ENCODE data around the gene HSPA12A.

The HSPA12A gene

DNA sequence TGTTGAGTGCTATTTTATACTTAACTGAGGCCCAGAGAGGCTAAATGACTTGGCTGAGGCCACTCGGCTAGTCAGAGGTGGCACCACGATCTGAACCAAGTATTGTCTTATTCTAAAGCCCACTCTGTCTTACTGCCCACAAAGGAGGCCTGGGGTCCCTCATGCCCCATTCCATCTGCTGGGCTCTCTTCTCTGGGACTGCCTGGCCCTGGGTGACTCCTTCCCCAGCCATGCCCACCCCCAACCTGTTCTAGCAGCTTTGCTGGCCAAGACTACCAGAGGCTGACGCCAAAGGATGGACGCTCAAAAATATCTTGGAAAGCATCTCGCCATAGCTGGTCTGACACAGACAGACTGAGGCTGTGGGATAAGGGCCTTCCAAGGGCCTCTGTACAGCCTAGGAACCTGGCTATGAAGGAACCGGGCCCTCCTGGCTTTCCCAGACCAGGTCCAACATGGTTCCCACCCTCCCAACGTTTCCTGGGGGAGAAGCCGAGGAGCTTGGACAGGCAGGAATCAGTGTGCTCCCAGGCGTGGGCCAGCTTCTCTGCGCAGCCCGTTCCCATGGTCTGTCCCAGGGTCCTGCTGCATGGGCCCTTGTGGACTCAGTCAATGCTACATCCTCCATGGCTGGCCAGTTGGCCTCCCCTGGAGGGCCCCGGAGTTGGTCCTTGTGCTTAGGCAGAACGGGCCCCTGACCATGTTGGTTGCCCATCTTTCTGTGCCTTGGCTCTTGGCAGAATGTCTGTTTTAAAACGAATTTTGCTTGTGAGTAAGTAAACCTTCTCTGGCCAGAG, 11.7 kb downstream of the HSPA12A start:
- Histone ChIP-seq H3K9me3 (replicated peaks in 1 of 2; ENCODE audit: control insufficient read depth in 2 of 2, insufficient read depth in 1 of 2, low read depth in 1 of 2, low read length in 2 of 2) (no peaks in the 10 kb centered on the region), H2AFZ (ENCODE audit: low read length) (no peak overlapping the region), H3K23ac (ENCODE audit: low read depth, low read length, poor library complexity) (no peak overlapping the region), H2BK5ac (ENCODE audit: low read length) (no peak overlapping the region), H3K27ac (replicated peaks; ENCODE audit: low read length) (no peak overlapping the region), H3K36me3 (replicated peaks in 1 of 2; ENCODE audit: control insufficient read depth in 2 of 2, insufficient read depth in 2 of 2, low read length in 2 of 2) (no peaks in the 10 kb centered on the region), H3K4me3 (ENCODE audit: low read length in 2 of 2) (no peak overlapping the region), H2AK5ac (ENCODE audit: low read depth, low read length) (no peak overlapping the region), H2BK15ac (ENCODE audit: low read length) (no peak overlapping the region), H3K4me1 (ENCODE audit: control insufficient read depth in 2 of 2, insufficient read depth in 1 of 2, low read depth in 1 of 2, low read length in 2 of 2) (no peaks in the 10 kb centered on the region), H3K18ac (ENCODE audit: low read length) (no peak overlapping the region), H3K4me2 (ENCODE audit: insufficient read depth, low read length, poor library complexity, severe bottlenecking) (no peak overlapping the region), H3K4ac (ENCODE audit: low read length) (no peak overlapping the region), H3K79me1 (ENCODE audit: low read depth, low read length) (no peaks in the 10 kb centered on the region), H2BK12ac (ENCODE audit: low read length) (no peak overlapping the region), H4K91ac (ENCODE audit: low read depth, low read length, poor library complexity) (no peak overlapping the region), H4K8ac (ENCODE audit: low read depth, low read length) (no peak overlapping the region), H3K9ac (ENCODE audit: low read depth, low read length, poor library complexity) (no peak overlapping the region), H3K14ac (ENCODE audit: low read length) (no peak overlapping the region), H2BK120ac (ENCODE audit: low read depth, low read length) (no peak overlapping the region), H3K27me3 (ENCODE audit: control insufficient read depth in 3 of 3, insufficient read depth in 3 of 3, low read depth in 1 of 3, low read length in 3 of 3) (no peaks in the 10 kb centered on the region)
- DNase-seq (ENCODE audit: low spot score) = no peak
- no CpG with 5 or more reads among the region's 14 CpGs for WGBS, 2 donors (ENCODE audit: extremely low coverage in 2 of 2, insufficient read length in 2 of 2, insufficient replicate concordance in 1 of 2)

DNA sequence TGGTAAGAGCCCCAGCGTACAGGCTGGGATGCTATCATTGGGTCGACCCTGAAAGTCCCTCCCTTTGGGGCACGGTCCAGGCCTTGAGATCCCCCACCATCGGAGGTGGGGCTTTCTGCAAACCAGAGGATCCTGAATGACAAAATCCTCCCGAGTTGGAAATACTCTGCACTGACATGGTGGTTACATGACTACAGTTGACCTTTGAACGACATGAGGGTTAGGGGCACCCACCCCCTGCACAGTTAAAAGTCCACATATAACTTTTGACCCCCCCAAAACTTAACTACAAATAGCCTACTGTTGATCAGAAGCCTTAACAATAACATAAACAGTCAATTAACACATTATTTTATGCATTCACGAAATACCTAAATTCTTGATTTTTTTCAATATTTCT, 13.1 kb downstream of the HSPA12A start:
- H3K18ac ChIP-seq (ENCODE audit: low read length) = peak overlapping the region; percentile 56
- no peaks in the 10 kb centered on the region for H3K4me1 ChIP-seq (ENCODE audit: control insufficient read depth in 2 of 2, insufficient read depth in 1 of 2, low read depth in 1 of 2, low read length in 2 of 2)
- no peak overlapping the region for H2AFZ ChIP-seq (ENCODE audit: low read length)
- no peak overlapping the region for H2AK5ac ChIP-seq (ENCODE audit: low read depth, low read length)
- WGBS, 2 donors (ENCODE audit: extremely low coverage in 2 of 2, insufficient read length in 2 of 2, insufficient replicate concordance in 1 of 2) = no CpG with 5 or more reads among the region's 7 CpGs
- no peak overlapping the region for H3K9ac ChIP-seq (ENCODE audit: low read depth, low read length, poor library complexity)
- H3K4ac ChIP-seq (ENCODE audit: low read length) = no peak overlapping the region
- no peak overlapping the region for H2BK15ac ChIP-seq (ENCODE audit: low read length)
- H3K36me3 ChIP-seq (replicated peaks in 1 of 2; ENCODE audit: control insufficient read depth in 2 of 2, insufficient read depth in 2 of 2, low read length in 2 of 2) = no peaks in the 10 kb centered on the region
- no peak overlapping the region for H4K91ac ChIP-seq (ENCODE audit: low read depth, low read length, poor library complexity)
- no peaks in the 10 kb centered on the region for H3K9me3 ChIP-seq (replicated peaks in 1 of 2; ENCODE audit: control insufficient read depth in 2 of 2, insufficient read depth in 1 of 2, low read depth in 1 of 2, low read length in 2 of 2)
- no peak overlapping the region for H3K23ac ChIP-seq (ENCODE audit: low read depth, low read length, poor library complexity)
- H3K4me2 ChIP-seq (ENCODE audit: insufficient read depth, low read length, poor library complexity, severe bottlenecking) = no peak overlapping the region
- H3K27ac ChIP-seq (replicated peaks; ENCODE audit: low read length) = no peak overlapping the region
- no peaks in the 10 kb centered on the region for H3K79me1 ChIP-seq (ENCODE audit: low read depth, low read length)
- no peak overlapping the region for H2BK120ac ChIP-seq (ENCODE audit: low read depth, low read length)
- H2BK5ac ChIP-seq (ENCODE audit: low read length) = no peak overlapping the region
- H3K14ac ChIP-seq (ENCODE audit: low read length) = no peak overlapping the region
- no peaks in the 10 kb centered on the region for H3K27me3 ChIP-seq (ENCODE audit: control insufficient read depth in 3 of 3, insufficient read depth in 3 of 3, low read depth in 1 of 3, low read length in 3 of 3)
- no peak overlapping the region for H3K4me3 ChIP-seq (ENCODE audit: low read length in 2 of 2)
- H4K8ac ChIP-seq (ENCODE audit: low read depth, low read length) = no peak overlapping the region
- H2BK12ac ChIP-seq (ENCODE audit: low read length) = no peak overlapping the region
- no peak for DNase-seq (ENCODE audit: low spot score)

DNA sequence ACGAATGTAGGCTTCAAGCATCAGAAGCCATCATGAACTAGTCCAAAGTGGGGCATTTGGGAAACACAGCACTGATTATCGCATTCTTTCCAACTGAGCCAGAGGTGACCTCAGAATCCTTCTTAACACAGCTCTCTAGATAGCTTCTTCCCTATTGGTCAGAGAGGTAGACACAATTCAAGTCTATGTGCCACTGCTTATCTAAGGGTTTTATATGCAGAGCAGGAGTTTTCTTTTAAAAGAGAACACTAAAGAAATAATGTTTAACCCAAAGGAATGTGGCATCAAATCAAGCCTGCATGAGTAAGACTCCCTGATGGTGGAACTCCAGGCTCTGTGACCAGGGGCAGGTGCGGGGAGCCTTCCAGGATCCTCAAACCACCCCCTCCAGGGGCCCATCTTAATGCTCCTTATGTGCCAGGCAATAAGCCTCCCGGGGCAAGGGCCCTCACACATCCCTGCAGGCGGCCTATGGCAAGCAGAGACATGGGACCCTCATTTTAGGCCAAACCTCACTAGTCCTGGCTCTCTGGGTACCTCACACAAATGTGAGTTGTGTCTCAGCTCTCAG, 13.8 kb downstream of the HSPA12A start:
- Histone ChIP-seq H4K91ac (ENCODE audit: low read depth, low read length, poor library complexity) (no peak overlapping the region), H3K4ac (ENCODE audit: low read length) (no peak overlapping the region), H3K36me3 (replicated peaks in 1 of 2; ENCODE audit: control insufficient read depth in 2 of 2, insufficient read depth in 2 of 2, low read length in 2 of 2) (no peaks in the 10 kb centered on the region), H3K27me3 (ENCODE audit: control insufficient read depth in 3 of 3, insufficient read depth in 3 of 3, low read depth in 1 of 3, low read length in 3 of 3) (no peaks in the 10 kb centered on the region), H2AK5ac (ENCODE audit: low read depth, low read length) (no peak overlapping the region), H3K23ac (ENCODE audit: low read depth, low read length, poor library complexity) (peak overlapping the region; percentile 34), H3K14ac (ENCODE audit: low read length) (peak overlapping the region; percentile 21), H3K9ac (ENCODE audit: low read depth, low read length, poor library complexity) (no peak overlapping the region), H2BK120ac (ENCODE audit: low read depth, low read length) (no peak overlapping the region), H3K4me3 (ENCODE audit: low read length in 2 of 2) (no peak overlapping the region), H3K27ac (replicated peaks; ENCODE audit: low read length) (no peak overlapping the region), H2BK15ac (ENCODE audit: low read length) (no peak overlapping the region), H2AFZ (ENCODE audit: low read length) (no peak overlapping the region), H3K9me3 (replicated peaks in 1 of 2; ENCODE audit: control insufficient read depth in 2 of 2, insufficient read depth in 1 of 2, low read depth in 1 of 2, low read length in 2 of 2) (no peaks in the 10 kb centered on the region), H3K4me2 (ENCODE audit: insufficient read depth, low read length, poor library complexity, severe bottlenecking) (no peak overlapping the region), H2BK12ac (ENCODE audit: low read length) (no peak overlapping the region), H4K8ac (ENCODE audit: low read depth, low read length) (no peak overlapping the region), H2BK5ac (ENCODE audit: low read length) (no peak overlapping the region), H3K4me1 (ENCODE audit: control insufficient read depth in 2 of 2, insufficient read depth in 1 of 2, low read depth in 1 of 2, low read length in 2 of 2) (no peaks in the 10 kb centered on the region), H3K18ac (ENCODE audit: low read length) (peak overlapping the region; percentile 56), H3K79me1 (ENCODE audit: low read depth, low read length) (no peaks in the 10 kb centered on the region)
- whole genome bisulfite sequencing, 2 donors (ENCODE audit: extremely low coverage in 2 of 2, insufficient read length in 2 of 2, insufficient replicate concordance in 1 of 2) = no CpG with 5 or more reads among the region's 5 CpGs
- no peak for DNase-seq (ENCODE audit: low spot score)

DNA sequence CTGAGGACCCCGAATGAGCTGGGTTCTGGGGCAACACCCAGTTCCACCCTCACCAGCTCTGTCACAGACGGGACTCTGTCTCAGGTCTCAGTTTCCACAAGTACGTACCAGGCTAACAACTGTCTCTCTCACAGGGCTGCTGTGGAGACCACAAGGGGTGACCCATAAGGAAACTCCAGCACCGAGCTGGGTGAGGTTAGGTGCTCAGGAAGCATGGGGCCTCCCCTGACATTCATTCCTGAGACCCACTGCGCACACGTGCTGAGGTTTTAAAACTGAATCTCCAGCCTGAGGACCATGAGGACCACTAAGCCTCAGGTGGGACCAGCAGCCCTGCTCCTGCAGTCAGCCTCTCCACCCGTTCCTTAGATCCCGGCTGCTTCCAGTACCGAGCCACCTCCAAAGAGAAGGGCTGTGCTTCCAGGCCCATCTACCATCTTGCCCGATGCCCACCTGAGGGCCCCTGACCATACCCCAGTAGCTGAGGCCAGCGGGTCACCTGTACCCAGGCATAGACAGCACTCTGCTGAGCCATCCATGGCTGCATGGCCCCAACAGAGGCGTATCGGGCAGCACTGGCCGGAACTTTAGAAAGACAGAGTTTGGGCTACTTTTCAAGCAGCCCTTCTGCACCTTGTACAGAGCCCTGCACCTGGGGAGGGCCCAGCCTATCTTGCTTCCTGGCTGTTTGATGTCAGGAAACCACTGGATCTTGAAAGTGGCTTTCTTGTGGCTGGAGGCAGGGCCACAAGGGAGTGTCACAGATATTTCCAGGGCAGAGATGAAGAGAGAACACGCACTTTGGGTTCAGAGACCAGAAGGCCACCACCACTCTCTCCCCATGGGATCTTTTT, 18.7 kb downstream of the HSPA12A start:
- Histone ChIP-seq H4K91ac (ENCODE audit: low read depth, low read length, poor library complexity) (no peak overlapping the region), H4K8ac (ENCODE audit: low read depth, low read length) (no peak overlapping the region)
- DNase-seq (ENCODE audit: low spot score) = no peak

More for the DNA sequence above, 18.7 kb downstream of the HSPA12A start:
- peaks cover 0 to 10% of the 10 kb centered on the region in 2 donors for H3K4me1 ChIP-seq (ENCODE audit: control insufficient read depth in 2 of 2, insufficient read depth in 1 of 2, low read depth in 1 of 2, low read length in 2 of 2)
- no CpG with 5 or more reads among the region's 15 CpGs for WGBS, 2 donors (ENCODE audit: extremely low coverage in 2 of 2, insufficient read length in 2 of 2, insufficient replicate concordance in 1 of 2)
- no peak overlapping the region for H3K4me2 ChIP-seq (ENCODE audit: insufficient read depth, low read length, poor library complexity, severe bottlenecking)
- no peak overlapping the region for H3K4ac ChIP-seq (ENCODE audit: low read length)
- H2BK120ac ChIP-seq (ENCODE audit: low read depth, low read length) = no peak overlapping the region
- no peak overlapping the region for H3K14ac ChIP-seq (ENCODE audit: low read length)
- no peak overlapping the region for H3K23ac ChIP-seq (ENCODE audit: low read depth, low read length, poor library complexity)
- H3K18ac ChIP-seq (ENCODE audit: low read length) = peak overlapping the region; percentile 24
- H3K27ac ChIP-seq (replicated peaks; ENCODE audit: low read length) = no peak overlapping the region
- peaks cover 0 to 17% (median 0%) of the 10 kb centered on the region in 3 experiments for H3K27me3 ChIP-seq (ENCODE audit: control insufficient read depth in 3 of 3, insufficient read depth in 3 of 3, low read depth in 1 of 3, low read length in 3 of 3)
- no peak overlapping the region for H2AFZ ChIP-seq (ENCODE audit: low read length)
- H2AK5ac ChIP-seq (ENCODE audit: low read depth, low read length) = no peak overlapping the region
- H2BK15ac ChIP-seq (ENCODE audit: low read length) = no peak overlapping the region
- H3K4me3 ChIP-seq (ENCODE audit: low read length in 2 of 2) = no peak overlapping the region
- no peaks in the 10 kb centered on the region for H3K79me1 ChIP-seq (ENCODE audit: low read depth, low read length)
- no peak overlapping the region for H2BK5ac ChIP-seq (ENCODE audit: low read length)
- H3K9me3 ChIP-seq (replicated peaks in 1 of 2; ENCODE audit: control insufficient read depth in 2 of 2, insufficient read depth in 1 of 2, low read depth in 1 of 2, low read length in 2 of 2) = no peaks in the 10 kb centered on the region
- H3K9ac ChIP-seq (ENCODE audit: low read depth, low read length, poor library complexity) = no peak overlapping the region
- H3K36me3 ChIP-seq (replicated peaks in 1 of 2; ENCODE audit: control insufficient read depth in 2 of 2, insufficient read depth in 2 of 2, low read length in 2 of 2) = no peaks in the 10 kb centered on the region
- no peak overlapping the region for H2BK12ac ChIP-seq (ENCODE audit: low read length)

All from neuronal stem cell (in vitro differentiated cells).